ENCODE results near the gene DHRS7C. TPM values are rescaled to one million over a fixed set of nuclear protein-coding genes. Genes with fewer than 3 reads are reported as not detected.

DHRS7C gene, protein sequence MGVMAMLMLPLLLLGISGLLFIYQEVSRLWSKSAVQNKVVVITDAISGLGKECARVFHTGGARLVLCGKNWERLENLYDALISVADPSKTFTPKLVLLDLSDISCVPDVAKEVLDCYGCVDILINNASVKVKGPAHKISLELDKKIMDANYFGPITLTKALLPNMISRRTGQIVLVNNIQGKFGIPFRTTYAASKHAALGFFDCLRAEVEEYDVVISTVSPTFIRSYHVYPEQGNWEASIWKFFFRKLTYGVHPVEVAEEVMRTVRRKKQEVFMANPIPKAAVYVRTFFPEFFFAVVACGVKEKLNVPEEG
- total RNA-seq: not detected

DNA sequence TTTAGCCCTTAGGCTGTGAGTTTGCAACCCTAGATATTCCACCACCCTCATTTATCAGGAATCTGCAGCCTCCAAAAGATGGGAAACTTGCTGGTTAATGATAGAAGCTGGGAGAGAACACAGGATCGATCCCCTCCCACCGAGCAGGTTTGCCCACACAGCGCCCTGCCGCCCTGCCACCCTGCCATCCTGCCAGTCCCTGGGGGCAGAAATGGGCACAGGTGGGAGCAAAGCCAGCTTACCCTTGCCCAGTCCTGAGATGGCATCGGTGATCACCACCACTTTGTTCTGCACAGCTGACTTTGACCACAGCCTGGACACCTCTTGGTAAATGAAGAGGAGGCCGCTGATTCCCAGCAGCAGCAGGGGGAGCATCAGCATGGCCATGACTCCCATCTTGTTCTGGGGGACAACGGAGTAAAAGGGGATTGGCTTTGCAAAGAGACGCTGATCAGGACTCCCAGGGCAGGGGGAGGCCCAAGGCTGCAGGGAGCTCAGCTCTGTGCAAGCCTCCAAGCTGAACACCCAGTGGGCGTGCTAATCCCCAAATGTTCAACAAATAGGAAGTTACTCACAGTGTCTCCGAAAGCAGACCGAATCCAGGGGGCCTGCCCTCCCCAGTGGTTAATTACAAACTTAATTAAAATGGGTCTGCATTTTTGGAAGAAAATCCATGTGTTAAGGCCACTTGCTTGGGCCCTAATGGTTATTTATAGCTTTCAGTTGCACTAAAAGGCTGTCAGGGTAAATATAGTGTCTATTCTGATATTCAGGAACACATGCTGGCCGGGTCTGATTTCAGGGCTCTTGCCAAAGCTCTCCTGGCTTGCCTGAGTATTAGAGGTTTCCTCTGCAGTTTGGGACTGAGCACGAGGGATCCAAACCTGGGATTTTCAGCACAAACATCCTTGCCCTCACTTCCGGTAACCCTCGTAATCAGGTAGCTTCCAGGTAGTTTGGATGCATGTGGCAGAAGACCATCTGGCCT, at the start of gene DHRS7C:
DHRS7C (minus strand) TSS at position 704 of the 988 bp plus-strand sequence; CDS start at position 396, 308 bp downstream.

GRCh38 chr17:9825641-9826150, 34.3 kb upstream of the DHRS7C start, which contains the start of gene GLP2R:
Gene GLP2R (plus strand): TSS chr17:9825924. CDS start chr17:9826064, 140 bp downstream.

GRCh38 chr17:9821921-9822320, 30.5 kb upstream of the DHRS7C start, which contains the start of gene GSG1L2:
Gene GSG1L2 (minus strand): TSS chr17:9822079. CDS start chr17:9822071, 8 bp downstream.

Other genes starting within 250 kb of the DHRS7C start
- gene STX8, start 215.8 kb downstream of the DHRS7C start, total RNA-seq: 93.3 TPM
- 2.8 TPM for gene CFAP52, start 214.9 kb downstream of the DHRS7C start, total RNA-seq
- gene USP43, start 146.1 kb downstream of the DHRS7C start, total RNA-seq: 6.6 TPM
- not detected for gene GSG1L2, start 30.5 kb upstream of the DHRS7C start, total RNA-seq
- not detected for gene GLP2R, start 34.3 kb upstream of the DHRS7C start, total RNA-seq
- gene RCVRN, start 113.7 kb upstream of the DHRS7C start, total RNA-seq: 0.31 TPM

Measured in parietal lobe (tissue), 1 donor.